Fibroblast of skin of left quadriceps (primary cell): ENCODE measurements around the gene ADGB.

Experiments
- DNase-seq, 2 experiments: peaks; one replicate each; pipeline ENCODE4 v3.0.0-alpha.2; 2013; ENCODE audit warnings: low read depth in 2 of 2

ADGB gene

GRCh38 chr6:146861029-146861563 lies 262.3 kb downstream of the ADGB start:
- no peak for DNase-seq

- no peak for DNase-seq
These were observed 262.9 kb downstream of the ADGB start for GRCh38 chr6:146861716-146862115.

GRCh38 chr6:146862508-146862919 lies 263.7 kb downstream of the ADGB start:
- no peak for DNase-seq

GRCh38 chr6:146864300-146864699 lies 265.5 kb downstream of the ADGB start:
- no peak for DNase-seq

- no peak for DNase-seq
These were observed 266.1 kb downstream of the ADGB start for GRCh38 chr6:146864885-146865284.
